22Rv1 (cell line): Measurements from ENCODE around the gene AGBL2.

Experiments
- H3K27ac ChIP-seq: fragments of 450-650 bp; 2 replicates; pipeline ENCODE4 v1.5.1; 2017
- ZFX ChIP-seq: fragments of 450-650 bp; IDR thresholded peaks from 2 replicates; pipeline ENCODE4 v1.6.1; 2017; ENCODE audit warnings: antibody characterized with exemption, borderline replicate concordance
- TF ChIP-seq, protein P1 (sequence below): fragments of 450-650 bp; IDR thresholded peaks from 2 replicates; pipeline ENCODE4 v1.5.1; 2017; ENCODE audit warnings: mild to moderate bottlenecking

Gene AGBL2

DNA sequence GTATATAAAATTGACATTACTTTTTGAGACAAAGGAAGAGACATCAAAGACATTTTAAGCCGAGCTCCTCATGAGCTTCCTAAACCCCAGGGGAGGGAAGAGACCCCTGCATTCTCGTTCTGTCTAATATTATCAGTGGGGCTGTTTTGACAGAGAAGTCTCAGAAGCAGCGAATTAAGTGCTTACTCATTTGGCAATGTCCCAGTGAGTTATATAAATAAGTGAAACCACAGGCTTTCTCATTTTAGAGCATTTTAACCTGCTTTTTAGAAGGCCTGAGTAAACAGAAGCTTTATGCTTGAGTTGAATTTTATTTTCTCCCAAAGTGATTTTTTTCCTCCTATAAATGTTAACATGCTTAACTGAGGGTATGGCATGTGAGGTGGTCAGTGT lies 97.8 kb downstream of the AGBL2 start:
- no peak for TF ChIP-seq ZFX
- TF ChIP-seq, protein P1, sequence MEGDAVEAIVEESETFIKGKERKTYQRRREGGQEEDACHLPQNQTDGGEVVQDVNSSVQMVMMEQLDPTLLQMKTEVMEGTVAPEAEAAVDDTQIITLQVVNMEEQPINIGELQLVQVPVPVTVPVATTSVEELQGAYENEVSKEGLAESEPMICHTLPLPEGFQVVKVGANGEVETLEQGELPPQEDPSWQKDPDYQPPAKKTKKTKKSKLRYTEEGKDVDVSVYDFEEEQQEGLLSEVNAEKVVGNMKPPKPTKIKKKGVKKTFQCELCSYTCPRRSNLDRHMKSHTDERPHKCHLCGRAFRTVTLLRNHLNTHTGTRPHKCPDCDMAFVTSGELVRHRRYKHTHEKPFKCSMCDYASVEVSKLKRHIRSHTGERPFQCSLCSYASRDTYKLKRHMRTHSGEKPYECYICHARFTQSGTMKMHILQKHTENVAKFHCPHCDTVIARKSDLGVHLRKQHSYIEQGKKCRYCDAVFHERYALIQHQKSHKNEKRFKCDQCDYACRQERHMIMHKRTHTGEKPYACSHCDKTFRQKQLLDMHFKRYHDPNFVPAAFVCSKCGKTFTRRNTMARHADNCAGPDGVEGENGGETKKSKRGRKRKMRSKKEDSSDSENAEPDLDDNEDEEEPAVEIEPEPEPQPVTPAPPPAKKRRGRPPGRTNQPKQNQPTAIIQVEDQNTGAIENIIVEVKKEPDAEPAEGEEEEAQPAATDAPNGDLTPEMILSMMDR: 0 out of 2 replicates have a peak, but pooled peaks have one; percentile 15
- H3K27ac ChIP-seq: no peak overlapping the region

DNA sequence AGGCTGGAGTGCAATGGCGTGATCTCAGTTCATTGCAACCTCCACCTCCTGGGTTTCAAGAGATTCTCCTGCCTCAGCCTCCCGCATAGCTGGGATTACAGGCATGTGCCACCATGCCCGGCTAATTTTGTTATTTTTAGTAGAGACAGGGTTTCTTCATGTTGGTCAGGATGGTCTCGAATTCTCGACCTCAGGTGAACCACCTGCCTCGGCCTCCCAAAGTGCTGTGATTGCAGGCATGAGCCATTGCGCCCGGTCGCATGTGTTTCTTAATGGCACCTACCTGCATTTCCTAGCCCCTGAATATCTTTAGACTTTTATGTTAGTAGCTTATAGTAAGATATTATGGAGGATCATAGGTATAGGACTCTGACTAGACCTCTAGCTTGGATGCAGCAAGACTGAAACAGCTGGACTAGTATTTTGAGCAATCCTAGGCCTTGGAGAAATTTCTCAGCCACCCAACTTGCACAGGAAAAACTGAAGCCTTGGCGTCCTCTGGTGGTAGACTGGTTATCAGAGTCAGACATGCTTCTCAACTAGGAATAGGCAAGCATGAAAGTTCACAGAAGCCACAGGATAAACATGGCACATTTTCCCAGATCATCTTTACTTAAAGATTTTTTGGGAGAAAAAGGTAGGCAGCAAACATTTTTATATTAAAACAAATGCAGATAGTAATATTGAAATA lies 98.3 kb downstream of the AGBL2 start:
- TF ChIP-seq ZFX: no peak
- TF ChIP-seq, protein P1: peak; percentile 65
- H3K27ac ChIP-seq: no peak overlapping the region

DNA sequence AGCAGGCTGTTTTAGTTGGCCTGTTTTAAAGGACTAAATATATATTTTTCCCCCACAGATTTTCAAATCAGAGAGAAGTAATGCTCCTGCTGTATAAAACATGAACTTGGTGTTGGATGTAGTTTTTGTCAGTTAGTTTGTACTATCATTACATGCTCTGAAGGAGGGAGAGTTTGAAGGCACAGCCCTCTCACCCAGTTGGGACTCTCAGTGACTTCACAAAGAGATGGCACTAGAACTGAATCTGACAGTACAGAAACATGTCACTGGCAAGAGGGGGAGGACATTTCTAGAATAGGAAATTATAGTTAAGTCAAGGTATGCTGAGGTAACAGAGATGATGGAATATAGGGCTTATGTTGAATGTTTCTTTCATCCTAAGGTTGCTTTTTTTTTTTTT lies 99.9 kb downstream of the AGBL2 start:
- no peak for TF ChIP-seq ZFX
- TF ChIP-seq, protein P1: no peak
- no peak overlapping the region for H3K27ac ChIP-seq

DNA sequence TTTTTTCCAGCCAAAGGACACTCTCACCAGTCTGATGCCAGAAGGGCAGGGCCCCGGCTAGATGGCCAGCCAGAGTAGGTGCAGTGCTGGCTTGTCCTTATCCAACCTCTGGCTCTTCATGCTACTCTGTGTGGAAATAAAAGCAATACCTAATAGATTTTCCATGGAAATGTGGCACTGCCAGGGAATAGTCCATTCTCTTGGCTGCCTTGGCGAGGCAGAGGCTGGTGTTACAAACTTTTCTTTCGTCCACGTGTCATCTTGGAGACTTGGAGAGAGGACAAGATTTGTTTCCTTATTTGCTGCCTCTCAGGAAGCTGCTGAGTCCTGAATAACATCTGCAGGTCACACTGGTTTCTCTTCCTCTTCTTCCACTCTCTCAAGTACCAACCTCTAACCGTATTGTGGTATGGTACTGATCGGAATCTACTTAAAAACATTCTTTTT lies 103.8 kb downstream of the AGBL2 start:
- no peak overlapping the region for H3K27ac ChIP-seq
- TF ChIP-seq, protein P1: no peak
- no peak for TF ChIP-seq ZFX

DNA sequence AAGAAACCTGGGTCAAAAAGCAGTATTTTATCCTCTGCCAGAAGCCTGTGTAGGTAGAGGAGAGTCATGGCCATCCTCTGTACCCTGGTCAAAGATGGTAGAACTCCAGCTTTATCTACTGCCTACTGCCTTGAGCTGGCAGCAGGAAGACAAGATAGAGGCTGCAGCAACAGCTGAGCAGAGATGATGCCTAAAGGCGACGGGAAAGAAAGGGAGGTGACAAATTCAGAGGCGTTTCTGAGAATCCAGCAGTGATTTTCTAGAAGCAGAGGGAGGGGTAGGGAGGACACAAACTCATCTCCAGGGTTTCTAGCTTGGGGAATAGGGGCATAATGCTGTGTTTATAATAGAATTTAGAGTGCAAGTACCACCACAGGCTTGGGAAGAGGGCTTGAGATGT lies 105.5 kb downstream of the AGBL2 start:
- H3K27ac ChIP-seq: no peak overlapping the region
- no peak for TF ChIP-seq ZFX
- TF ChIP-seq, protein P1: no peak
